ENCODE data around the gene VILL. TPM values are rescaled to one million over a fixed set of nuclear protein-coding genes. Genes with fewer than 3 reads are reported as not detected.
"Not testable (repeated sequence)": the region's sequence is repeated elsewhere in the genome, so short reads cannot be mapped to it uniquely, and the experiment has no call there.

VILL gene
- total and polyA plus RNA-seq, 12 donors, result 1.2 to 6.4 (median 2.4) TPM

DNA sequence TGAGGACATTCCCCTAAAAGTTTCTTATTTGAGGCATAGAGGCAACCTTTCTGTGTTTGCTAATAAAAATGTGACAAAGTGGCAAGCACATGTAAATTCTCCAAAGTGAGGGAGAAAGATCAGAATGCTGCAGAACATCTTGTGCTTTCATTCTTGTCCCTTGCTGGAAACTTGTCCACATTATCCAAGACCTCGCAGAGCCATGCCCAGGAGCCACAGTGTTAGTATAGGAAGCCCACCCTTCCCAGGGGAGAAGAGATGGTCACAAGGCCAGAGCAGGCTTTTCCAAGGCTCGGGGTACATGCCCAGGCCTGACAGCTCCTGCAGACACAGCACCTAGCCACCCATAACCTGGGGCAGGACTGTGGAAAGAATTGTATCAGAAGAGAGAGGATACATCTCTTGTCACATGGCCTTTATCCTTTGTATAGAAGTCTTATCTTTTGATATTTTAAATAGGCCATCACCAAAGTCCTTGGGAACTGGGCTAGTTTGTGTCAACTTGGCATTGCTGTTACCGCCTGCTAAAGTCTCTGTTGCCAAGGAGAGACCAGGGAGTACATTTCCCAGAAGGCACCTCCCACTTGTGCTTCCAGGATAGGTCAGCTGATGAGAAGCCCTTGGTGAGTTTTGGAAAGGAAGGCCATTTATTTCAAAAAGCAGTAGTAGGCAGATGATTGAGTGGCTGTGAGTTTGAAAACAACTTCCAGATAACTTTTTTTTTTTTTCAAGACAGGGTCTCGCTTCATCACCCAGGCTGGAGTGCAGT lies 59.0 kb downstream of the VILL start:
- Histone ChIP-seq H3K27ac (no peak overlapping the region), H3K9me3 (no peaks in the 10 kb centered on the region), H3K36me3 (no peaks in the 10 kb centered on the region), H3K4me3 (no peak overlapping the region), H3K4me1 (peaks cover 0 to 5% (median 0%) of the 10 kb centered on the region in 9 donors), H3K27me3 (no peaks in the 10 kb centered on the region)
- DNase-seq (no peak), ATAC-seq (no peak)
- no peak for TF ChIP-seq CTCF (IDR thresholded peaks at IDR 0.05)
- intact Hi-C loops (cut with DNase I), result no loop called here
- 83 to 84% methylated on average over 4 of the region's 4 CpGs for WGBS, 2 donors

- DNase-seq (no peak), ATAC-seq (no peak)
- H3K4me1 ChIP-seq, result peaks cover 0 to 5% (median 0%) of the 10 kb centered on the region in 9 donors
- no peaks in the 10 kb centered on the region for H3K9me3 ChIP-seq
- H3K36me3 ChIP-seq, result no peaks in the 10 kb centered on the region
- no peak for TF ChIP-seq CTCF (IDR thresholded peaks at IDR 0.05)
- intact Hi-C loops (cut with DNase I), result no loop called here
- no peak overlapping the region for H3K4me3 ChIP-seq
- 94 to 95% methylated on average over 13 of the region's 13 CpGs for WGBS, 2 donors
- no peak overlapping the region for H3K27ac ChIP-seq
- no peaks in the 10 kb centered on the region for H3K27me3 ChIP-seq
These were observed 60.5 kb downstream of the VILL start for GRCh38 chr3:38051131-38051530.

GRCh38 chr3:38053286-38053685 lies 62.7 kb downstream of the VILL start:
- ATAC-seq; H3K4me3 ChIP-seq; DNase-seq; intact Hi-C loops (cut with DNase I); H3K4me1 ChIP-seq; H3K27me3 ChIP-seq; H3K27ac ChIP-seq; H3K9me3 ChIP-seq; H3K36me3 ChIP-seq: not testable (repeated sequence)
- 93 to 95% methylated on average over 19 to 20 of the region's 32 CpGs for WGBS, 2 donors

GRCh38 chr3:38053813-38054498 lies 63.4 kb downstream of the VILL start:
- H3K9me3 ChIP-seq; H3K27me3 ChIP-seq; H3K27ac ChIP-seq; H3K4me3 ChIP-seq; ATAC-seq; intact Hi-C loops (cut with DNase I); H3K36me3 ChIP-seq; H3K4me1 ChIP-seq; DNase-seq: not testable (repeated sequence)
- WGBS, 2 donors, result 78 to 90% methylated on average over 7 of the region's 9 CpGs

DNA sequence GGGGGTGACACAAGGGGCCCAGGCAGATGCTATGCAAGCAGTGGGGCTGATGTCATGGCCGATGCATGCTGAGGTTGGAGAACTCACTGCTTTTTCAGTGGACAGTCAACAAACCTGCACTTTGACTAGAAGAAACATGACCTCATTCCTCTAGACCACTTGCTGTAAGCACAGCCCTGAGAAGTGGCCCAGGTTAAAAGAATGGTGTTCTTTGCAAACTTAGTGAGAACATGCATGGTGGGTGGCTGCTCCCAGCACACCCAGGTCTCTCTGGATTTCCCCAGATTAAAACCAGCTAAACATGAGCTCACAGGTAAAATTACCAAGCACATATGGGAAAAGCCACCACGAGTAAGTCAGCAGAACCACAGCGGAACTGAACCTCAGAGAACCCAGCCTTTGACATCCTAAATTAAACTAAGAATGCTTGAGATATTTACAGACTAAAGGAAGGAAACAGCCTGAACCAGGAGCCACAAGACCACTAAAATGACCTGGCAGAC lies 64.0 kb downstream of the VILL start:
- ATAC-seq (no peak), DNase-seq (no peak)
- 80 to 81% methylated on average over 3 of the region's 3 CpGs for WGBS, 2 donors
- no peaks in the 10 kb centered on the region for H3K9me3 ChIP-seq
- no peaks in the 10 kb centered on the region for H3K36me3 ChIP-seq
- H3K4me3 ChIP-seq, result no peak overlapping the region
- no peaks in the 10 kb centered on the region for H3K27me3 ChIP-seq
- H3K27ac ChIP-seq, result no peak overlapping the region
- peaks cover 0 to 3% (median 0%) of the 10 kb centered on the region in 9 donors for H3K4me1 ChIP-seq
- intact Hi-C loops (cut with DNase I), result no loop called here
- no peak for TF ChIP-seq CTCF (IDR thresholded peaks at IDR 0.05)

Small RNAs within 50 kb of the gene (microRNA-seq; reads per million reads assigned to microRNA genes)
- gene MIR26A1, result 9.6 to 25.0 reads per million in 2 donors

Other genes with a start within 250 kb of the VILL start
- gene CTDSPL, start 128.9 kb upstream of the VILL start, total RNA-seq, result 10 to 100 TPM; 27.8 to 51.5 (median 42.0) TPM
- 10 to 100 TPM in 1 of 2 donors, 1 to 10 TPM in 1; 5.4 to 11.3 TPM for gene CTDSPL, start 128.9 kb upstream of the VILL start, polyA plus RNA-seq
- 10 to 100 TPM in 6 of 10 donors, 1 to 10 TPM in 4; 6.3 to 17.7 (median 10.1) TPM for gene PLCD1, start 38.9 kb downstream of the VILL start, total RNA-seq
- gene PLCD1, start 38.9 kb downstream of the VILL start, polyA plus RNA-seq, result 10 to 100 TPM; 13.0 to 20.0 TPM
- under 1 TPM in 6 of 10 donors, not detected in 4; 0.09 to 0.42 (median 0.30) TPM for gene DLEC1, start 48.4 kb downstream of the VILL start, total RNA-seq
- under 1 TPM; 0.13 to 0.66 TPM for gene DLEC1, start 48.4 kb downstream of the VILL start, polyA plus RNA-seq
- gene ACAA1, start 146.3 kb downstream of the VILL start, total RNA-seq, result 100 to 1,000 TPM; 102 to 136 (median 117) TPM
- gene ACAA1, start 146.3 kb downstream of the VILL start, polyA plus RNA-seq, result 100 to 1,000 TPM in 1 of 2 donors, 10 to 100 TPM in 1; 76.4 to 133 TPM
- 10 to 100 TPM in 2 of 10 donors, 1 to 10 TPM in 8; 4.2 to 22.3 (median 6.8) TPM for gene MYD88, start 147.9 kb downstream of the VILL start, total RNA-seq
- gene MYD88, start 147.9 kb downstream of the VILL start, polyA plus RNA-seq, result 10 to 100 TPM in 1 of 2 donors, 1 to 10 TPM in 1; 7.1 to 11.1 TPM
- 10 to 100 TPM; 27.3 to 38.4 (median 31.6) TPM for gene OXSR1, start 174.8 kb downstream of the VILL start, total RNA-seq
- gene OXSR1, start 174.8 kb downstream of the VILL start, polyA plus RNA-seq, result 10 to 100 TPM; 13.7 to 15.9 TPM